ENCODE measurements around the gene ATXN10.

ATXN10 gene

GRCh38 chr22:45864959-45865476 lies 193.4 kb downstream of the ATXN10 start:
- DNase-seq (ENCODE audit: low read depth) = no peak
- no peak for TF ChIP-seq CTCF (IDR thresholded peaks at IDR 0.05; ENCODE audit: insufficient read depth, low read depth, low read length, missing control alignments)
- no peak overlapping the region for H3K4me3 ChIP-seq (ENCODE audit: low read depth, low read length)

GRCh38 chr22:45865561-45866125 lies 194.0 kb downstream of the ATXN10 start:
- no peak for DNase-seq (ENCODE audit: low read depth)
- no peak overlapping the region for H3K4me3 ChIP-seq (ENCODE audit: low read depth, low read length)
- no peak for TF ChIP-seq CTCF (IDR thresholded peaks at IDR 0.05; ENCODE audit: insufficient read depth, low read depth, low read length, missing control alignments)

- TF ChIP-seq CTCF (IDR thresholded peaks at IDR 0.05; ENCODE audit: insufficient read depth, low read depth, low read length, missing control alignments) = no peak
- H3K4me3 ChIP-seq (ENCODE audit: low read depth, low read length) = no peak overlapping the region
- no peak for DNase-seq (ENCODE audit: low read depth)
These were observed 194.6 kb downstream of the ATXN10 start for GRCh38 chr22:45866126-45866645.

GRCh38 chr22:45866646-45867117 lies 195.0 kb downstream of the ATXN10 start:
- no peak overlapping the region for H3K4me3 ChIP-seq (ENCODE audit: low read depth, low read length)
- DNase-seq (ENCODE audit: low read depth) = no peak
- TF ChIP-seq CTCF (IDR thresholded peaks at IDR 0.05; ENCODE audit: insufficient read depth, low read depth, low read length, missing control alignments) = no peak

GRCh38 chr22:45867118-45867905 lies 195.7 kb downstream of the ATXN10 start:
- DNase-seq (ENCODE audit: low read depth) = no peak
- H3K4me3 ChIP-seq (ENCODE audit: low read depth, low read length) = no peak overlapping the region
- TF ChIP-seq CTCF (IDR thresholded peaks at IDR 0.05; ENCODE audit: insufficient read depth, low read depth, low read length, missing control alignments) = no peak

GRCh38 chr22:45867906-45868555 lies 196.4 kb downstream of the ATXN10 start:
- H3K4me3 ChIP-seq (ENCODE audit: low read depth, low read length) = no peak overlapping the region
- no peak for DNase-seq (ENCODE audit: low read depth)
- no peak for TF ChIP-seq CTCF (IDR thresholded peaks at IDR 0.05; ENCODE audit: insufficient read depth, low read depth, low read length, missing control alignments)

All from GM12865 (cell line).